GM12865 (cell line): Measurements from ENCODE around the gene EDN2.

Experiments
- DNase-seq: peaks from one replicate; pipeline ENCODE4 v3.0.0; 2010; ENCODE audit warnings: low read depth
- H3K4me3 ChIP-seq: 2 replicates; pipeline ENCODE4 v1.5.1; 2011; ENCODE audit warnings: mild to moderate bottlenecking, low read depth, low read length, control low read depth
- TF ChIP-seq, protein P1 (sequence below): IDR thresholded peaks from 2 replicates; pipeline ENCODE4 v1.5.1; 2011; ENCODE audit warnings: low read length, control low read depth, low read depth, inconsistent platforms; ENCODE audit not compliant: insufficient read depth; ENCODE audit errors: missing control alignments

The EDN2 gene

DNA sequence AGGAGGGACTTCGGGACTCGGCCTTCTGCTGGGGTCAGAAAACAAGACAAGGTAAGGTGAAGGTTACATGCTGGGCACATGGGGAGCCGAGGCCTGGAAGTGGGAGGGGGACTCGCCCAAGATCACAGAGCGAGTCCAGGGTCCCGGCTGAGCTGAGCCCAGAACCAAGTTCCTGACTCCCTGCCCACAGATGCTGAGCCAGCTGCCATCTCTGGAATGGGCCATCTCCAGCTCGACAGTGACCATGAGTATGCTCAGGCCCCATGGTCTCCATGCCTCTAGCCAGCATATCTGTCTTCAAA is 26.7 kb upstream of the EDN2 start:
- no peak for DNase-seq
- TF ChIP-seq, protein P1, sequence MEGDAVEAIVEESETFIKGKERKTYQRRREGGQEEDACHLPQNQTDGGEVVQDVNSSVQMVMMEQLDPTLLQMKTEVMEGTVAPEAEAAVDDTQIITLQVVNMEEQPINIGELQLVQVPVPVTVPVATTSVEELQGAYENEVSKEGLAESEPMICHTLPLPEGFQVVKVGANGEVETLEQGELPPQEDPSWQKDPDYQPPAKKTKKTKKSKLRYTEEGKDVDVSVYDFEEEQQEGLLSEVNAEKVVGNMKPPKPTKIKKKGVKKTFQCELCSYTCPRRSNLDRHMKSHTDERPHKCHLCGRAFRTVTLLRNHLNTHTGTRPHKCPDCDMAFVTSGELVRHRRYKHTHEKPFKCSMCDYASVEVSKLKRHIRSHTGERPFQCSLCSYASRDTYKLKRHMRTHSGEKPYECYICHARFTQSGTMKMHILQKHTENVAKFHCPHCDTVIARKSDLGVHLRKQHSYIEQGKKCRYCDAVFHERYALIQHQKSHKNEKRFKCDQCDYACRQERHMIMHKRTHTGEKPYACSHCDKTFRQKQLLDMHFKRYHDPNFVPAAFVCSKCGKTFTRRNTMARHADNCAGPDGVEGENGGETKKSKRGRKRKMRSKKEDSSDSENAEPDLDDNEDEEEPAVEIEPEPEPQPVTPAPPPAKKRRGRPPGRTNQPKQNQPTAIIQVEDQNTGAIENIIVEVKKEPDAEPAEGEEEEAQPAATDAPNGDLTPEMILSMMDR = no peak

GRCh38 chr1:41510531-41511238 is 26.2 kb upstream of the EDN2 start:
- TF ChIP-seq, protein P1 = no peak
- no peak overlapping the region for H3K4me3 ChIP-seq
- DNase-seq = no peak

More for the DNA sequence above, 26.7 kb upstream of the EDN2 start:
- no peak overlapping the region for H3K4me3 ChIP-seq

- no peak overlapping the region for H3K4me3 ChIP-seq
- no peak for DNase-seq
- TF ChIP-seq, protein P1 = no peak
Observed at GRCh38 chr1:41509270-41509671, 24.8 kb upstream of the EDN2 start.

DNA sequence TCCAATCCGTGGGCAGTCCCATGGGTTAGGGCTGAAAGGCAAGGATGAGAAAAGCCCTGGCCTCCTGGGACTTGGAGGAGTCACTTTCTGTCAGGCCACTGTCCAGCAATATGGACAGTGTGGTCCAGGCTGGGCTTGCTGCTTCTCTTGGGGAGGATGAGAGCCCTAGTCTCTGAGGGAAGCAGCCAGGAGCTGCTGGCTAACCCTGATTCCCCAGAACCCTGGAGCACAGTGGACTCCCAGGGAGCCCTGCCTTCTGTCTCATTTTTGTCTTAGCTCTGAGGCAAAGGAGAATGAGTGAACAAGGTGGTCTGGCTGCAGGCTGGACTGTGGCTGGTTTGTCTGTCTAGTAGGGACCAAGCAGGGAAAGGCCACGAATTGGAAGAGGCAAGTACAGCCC is 23.8 kb upstream of the EDN2 start:
- no peak overlapping the region for H3K4me3 ChIP-seq
- DNase-seq = no peak
- TF ChIP-seq, protein P1 = no peak

GRCh38 chr1:41507836-41508235 is 23.4 kb upstream of the EDN2 start:
- TF ChIP-seq, protein P1 = no peak
- no peak for DNase-seq
- H3K4me3 ChIP-seq = no peak overlapping the region

DNA sequence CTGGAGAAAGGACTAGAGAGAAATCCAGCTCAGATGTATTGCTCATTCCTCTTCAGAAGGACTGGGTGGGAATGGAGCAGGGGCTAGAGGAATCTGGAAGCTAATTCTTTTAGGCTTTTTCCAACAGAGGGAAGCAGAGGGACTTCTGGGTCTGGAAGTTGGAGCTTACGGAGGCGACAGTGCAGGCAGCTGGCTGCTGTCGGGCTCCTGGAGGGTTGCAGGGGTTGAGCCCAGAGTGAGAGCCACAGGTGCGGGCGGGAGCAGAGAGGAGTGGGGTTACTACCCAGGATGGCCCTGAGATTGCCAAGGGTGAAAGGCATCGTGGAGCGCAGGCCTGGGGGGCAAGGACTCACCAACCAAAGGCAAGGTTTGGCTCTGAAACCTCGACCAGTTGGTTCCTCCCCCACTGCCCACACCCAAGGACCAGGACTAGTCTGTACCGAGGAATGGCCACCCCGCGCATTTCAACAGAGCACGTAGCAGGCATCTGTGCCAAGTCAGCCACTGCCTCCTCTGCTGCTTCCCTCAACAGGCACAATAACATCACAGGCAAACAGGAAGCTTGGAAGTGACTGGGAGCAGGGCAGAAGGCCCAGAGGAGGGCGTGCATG is 22.7 kb upstream of the EDN2 start:
- TF ChIP-seq, protein P1 = no peak
- no peak overlapping the region for H3K4me3 ChIP-seq
- DNase-seq = no peak
